Transverse colon (tissue), 3 donors: ENCODE results near the gene EDAR.

ENCODE experiments used
- POLR2A ChIP-seq: fragments of 450-650 bp; IDR thresholded peaks from one replicate; pipeline ENCODE4 v1.6.1; 2016; ENCODE audit warnings: antibody characterized with exemption, mild to moderate bottlenecking, moderate library complexity
- TF ChIP-seq, protein P1 (sequence below), 5 experiments: fragments of 200-600 bp in 3 of 5; fragments of 450-650 bp in 2 of 5; sonication (generic) in 3 of 5; IDR thresholded peaks; 1 replicate in 2 of 5; 2 replicates in 3 of 5; pipeline ENCODE4 v1.5.1; 2016 to 2017; ENCODE audit warnings: antibody characterized with exemption in 5 of 5, inconsistent platforms in 3 of 5, mild to moderate bottlenecking in 2 of 5, moderate library complexity in 1 of 5

- TF ChIP-seq POLR2A: no peak
- TF ChIP-seq, protein P1, sequence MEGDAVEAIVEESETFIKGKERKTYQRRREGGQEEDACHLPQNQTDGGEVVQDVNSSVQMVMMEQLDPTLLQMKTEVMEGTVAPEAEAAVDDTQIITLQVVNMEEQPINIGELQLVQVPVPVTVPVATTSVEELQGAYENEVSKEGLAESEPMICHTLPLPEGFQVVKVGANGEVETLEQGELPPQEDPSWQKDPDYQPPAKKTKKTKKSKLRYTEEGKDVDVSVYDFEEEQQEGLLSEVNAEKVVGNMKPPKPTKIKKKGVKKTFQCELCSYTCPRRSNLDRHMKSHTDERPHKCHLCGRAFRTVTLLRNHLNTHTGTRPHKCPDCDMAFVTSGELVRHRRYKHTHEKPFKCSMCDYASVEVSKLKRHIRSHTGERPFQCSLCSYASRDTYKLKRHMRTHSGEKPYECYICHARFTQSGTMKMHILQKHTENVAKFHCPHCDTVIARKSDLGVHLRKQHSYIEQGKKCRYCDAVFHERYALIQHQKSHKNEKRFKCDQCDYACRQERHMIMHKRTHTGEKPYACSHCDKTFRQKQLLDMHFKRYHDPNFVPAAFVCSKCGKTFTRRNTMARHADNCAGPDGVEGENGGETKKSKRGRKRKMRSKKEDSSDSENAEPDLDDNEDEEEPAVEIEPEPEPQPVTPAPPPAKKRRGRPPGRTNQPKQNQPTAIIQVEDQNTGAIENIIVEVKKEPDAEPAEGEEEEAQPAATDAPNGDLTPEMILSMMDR (IDR thresholded peaks at IDR 0.05): no peak
Observed at GRCh38 chr2:108923019-108923700, 65.9 kb downstream of the EDAR start.
